Activated T-cell treated with anti-CD3 and anti-CD28 coated beads for 1 hour (primary cell): ENCODE measurements around the gene PTOV1.

ENCODE experiments used
- DNase-seq: peaks from one replicate; pipeline ENCODE4 v3.0.0-alpha.2; 2020; ENCODE audit warnings: low read depth

The PTOV1 gene

DNA sequence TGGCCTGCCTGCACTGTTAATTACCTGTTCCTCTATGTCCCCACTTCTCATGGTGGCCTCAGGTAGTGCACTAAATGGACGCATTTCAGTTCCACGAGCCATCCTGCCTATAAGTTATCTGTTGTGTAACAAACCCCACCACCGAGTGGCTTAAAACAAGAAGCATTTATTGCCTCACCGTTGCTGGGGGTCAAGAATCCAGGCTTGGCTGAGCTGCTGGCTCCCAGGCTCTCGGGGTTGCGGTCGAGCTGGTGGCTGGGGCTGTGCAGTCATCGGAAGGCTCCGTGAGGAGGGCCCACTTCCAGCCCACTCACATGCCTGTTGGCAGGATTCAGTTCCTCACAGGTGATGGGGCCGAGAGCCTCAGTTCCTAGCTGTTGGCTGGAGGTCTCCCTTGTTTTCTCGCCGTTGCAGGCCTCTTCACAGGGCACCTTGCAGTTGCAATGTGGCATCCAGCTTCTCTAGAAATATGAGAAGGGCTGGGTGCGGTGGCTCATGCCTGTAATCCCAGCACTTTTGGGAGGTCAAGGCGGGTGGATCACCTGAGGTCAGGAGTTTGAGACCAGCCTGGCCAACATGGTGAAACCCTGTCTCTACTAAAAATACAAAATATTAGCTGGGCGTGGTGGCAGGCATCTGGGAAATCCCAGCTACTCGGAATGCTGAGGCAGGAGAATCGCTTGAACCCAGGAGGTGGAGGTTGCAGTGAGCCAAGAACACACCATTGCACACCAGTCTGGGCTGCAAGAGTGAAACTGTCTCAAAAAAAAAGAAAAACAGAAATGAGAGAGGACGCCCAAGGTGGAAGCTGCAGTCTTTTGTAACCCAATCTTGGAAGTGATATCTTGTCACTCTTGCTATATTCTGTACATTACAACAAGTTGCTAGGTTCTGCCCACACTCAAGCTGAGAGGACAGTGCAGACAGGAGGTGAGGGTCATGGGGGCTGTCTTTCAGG lies 6.5 kb upstream of the PTOV1 start:
- DNase-seq: no peak

DNA sequence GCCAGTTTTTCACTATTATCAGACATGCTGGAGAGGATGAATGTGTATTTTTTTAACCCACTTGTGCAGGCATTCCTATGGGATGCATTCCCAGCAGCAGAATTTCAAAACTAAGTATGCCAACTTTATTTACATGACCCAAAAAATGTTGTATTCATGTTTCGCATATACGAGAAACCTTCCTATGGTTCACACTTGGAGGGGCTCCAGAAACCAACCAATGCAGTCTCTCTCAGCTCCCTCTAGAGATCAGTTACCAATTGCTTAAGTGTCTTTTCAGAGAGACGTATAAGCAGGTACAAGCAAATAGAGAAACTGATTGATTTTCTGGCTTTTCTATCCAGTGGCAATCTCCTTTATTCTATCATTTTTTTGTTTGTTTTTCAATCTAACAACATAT lies 5.5 kb upstream of the PTOV1 start:
- no peak for DNase-seq

DNA sequence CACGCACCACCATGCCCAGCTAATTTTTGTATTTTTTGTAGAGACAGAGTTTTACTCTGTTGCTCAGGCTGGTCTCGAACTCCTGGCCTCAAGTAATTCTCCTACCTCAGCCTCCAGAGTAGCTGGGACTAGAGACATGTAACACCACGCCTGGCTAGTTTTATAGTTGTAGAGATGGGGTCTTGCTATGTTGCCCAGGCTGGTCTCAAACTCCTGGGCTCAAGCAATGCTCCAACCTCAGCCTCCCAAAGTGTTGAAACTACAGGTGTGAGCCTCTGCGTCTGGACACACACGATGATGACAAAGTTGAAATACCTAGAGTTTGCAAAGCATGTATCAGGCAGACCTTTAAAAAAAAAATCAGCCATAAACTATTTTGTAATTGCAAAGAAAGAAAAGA lies 4.6 kb upstream of the PTOV1 start:
- DNase-seq: no peak

- DNase-seq: no peak
These were observed 2.9 kb upstream of the PTOV1 start for GRCh38 chr19:49847731-49848696.

DNA sequence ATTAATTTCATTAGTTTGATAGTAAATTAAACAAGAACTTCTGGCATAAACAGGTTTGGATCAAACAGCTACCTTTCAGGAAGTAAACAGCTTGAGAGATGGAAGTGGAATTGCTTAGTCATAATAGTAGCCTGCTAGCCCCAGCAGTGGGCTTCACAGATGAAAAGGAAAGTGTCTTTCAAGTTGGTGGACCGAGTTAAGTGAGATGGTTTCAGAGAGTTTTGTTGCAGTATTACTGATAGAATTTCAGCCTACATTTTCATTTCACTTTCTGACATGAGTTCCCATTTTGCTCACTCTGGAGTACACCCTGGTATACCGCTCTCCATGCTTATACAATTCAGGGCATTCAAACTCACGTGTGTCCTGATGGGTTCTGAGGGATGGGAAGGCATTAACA lies 2.0 kb upstream of the PTOV1 start:
- DNase-seq: no peak

- no peak for DNase-seq
These were observed 1.3 kb upstream of the PTOV1 start for GRCh38 chr19:49849433-49850220.

DNA sequence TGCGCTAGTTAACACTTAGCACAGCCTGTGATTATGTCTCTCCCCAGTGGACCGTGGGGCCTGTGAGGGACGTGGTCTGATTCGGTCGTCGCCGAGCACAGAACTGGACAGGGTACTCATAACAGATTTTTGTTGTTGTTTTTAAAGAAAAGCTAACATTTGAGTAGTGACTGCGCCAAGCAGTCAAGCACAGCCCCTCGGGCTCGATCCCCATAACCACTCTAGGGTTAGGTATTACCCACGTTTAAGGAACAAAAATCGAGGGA lies 805 bp upstream of the PTOV1 start:
- no peak for DNase-seq

DNA sequence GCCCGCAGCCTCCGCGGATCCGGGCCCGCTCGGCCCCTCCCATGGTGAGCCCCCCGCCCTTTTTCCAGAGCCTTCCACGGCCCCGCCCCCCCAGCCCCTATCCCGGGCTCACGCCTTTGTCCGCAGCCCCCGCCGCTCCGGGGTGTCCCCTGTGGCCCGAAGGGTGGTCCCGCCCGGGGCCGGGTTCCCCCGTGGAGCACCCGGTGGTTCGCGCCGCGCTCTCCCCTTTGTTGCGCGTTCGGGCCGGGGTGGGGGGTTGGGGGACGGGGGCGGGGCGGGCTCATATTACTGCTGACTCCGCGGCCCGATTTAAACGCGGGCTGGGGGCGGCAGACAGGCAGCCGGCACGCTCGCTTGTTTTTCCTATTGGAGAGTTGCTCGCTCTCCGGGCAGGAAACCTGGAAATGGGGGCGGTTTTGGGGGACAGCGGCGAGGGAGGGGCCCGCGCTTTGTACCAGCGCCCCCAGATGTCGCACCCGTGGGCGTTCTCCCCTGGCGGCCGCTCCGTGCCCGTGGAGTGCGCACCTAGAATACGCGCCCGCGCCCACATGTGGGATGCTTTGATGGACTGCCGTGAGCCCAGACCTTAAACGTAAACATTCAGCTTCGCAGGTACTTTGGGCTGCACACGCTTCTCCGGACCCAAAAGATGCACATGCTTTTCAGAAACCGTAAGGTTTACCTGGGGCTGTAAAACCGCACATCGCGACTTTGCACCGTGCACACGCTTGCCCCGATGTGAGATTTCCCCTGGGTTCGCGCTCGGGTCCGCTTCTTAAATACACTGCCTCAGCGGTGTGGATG lies 699 bp downstream of the PTOV1 start:
- peak; percentile 24 for DNase-seq

DNA sequence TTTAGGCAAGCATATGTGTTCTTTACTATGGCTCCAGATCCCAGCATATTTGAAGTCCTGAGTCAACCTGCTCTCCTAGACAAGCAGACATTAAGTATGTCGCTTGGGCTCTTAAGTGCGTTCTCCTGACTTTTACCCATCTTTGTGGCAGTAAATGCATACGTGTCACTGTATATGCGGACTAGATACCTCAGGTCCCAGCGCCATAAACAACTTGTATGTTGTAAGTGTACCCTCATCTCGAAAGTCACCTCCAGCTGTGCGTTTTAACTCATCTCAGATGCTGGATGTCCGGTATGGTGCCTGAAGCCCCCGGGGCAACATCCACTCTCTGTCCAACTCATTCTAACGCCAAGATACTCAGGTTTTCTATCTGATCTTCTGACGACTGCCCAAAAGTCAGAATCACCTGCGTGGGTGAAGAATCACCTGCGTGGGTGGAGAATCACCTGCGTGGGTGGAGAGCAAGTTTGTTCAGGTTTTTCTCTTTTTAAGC lies 1.7 kb downstream of the PTOV1 start:
- no peak for DNase-seq

DNA sequence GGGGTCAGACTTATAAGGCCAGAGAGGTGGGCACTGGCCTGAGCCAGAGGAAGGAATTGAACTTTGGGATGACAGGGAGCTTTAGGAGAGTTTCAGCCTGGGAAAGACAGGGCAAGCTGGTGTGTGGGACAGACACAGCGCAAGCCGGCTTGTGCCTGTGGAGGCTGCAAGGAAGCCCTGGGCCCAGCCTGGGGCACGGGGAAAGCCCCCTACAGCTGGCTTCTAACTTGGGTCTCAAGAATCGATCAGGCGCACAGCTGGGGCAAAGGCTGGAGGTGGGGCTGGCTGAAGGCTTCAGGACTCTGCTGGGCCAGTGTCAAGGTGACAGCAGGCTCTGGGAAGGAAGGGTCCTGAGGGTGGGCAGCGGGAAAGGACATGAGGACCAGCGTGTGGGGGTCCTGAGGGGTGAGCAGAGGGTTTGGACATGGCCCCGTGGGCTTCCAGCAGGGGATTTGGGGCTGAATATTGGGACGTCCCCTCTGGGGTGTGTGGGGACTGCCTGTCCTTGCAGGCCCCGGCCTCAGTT lies 3.0 kb downstream of the PTOV1 start:
- no peak for DNase-seq

DNA sequence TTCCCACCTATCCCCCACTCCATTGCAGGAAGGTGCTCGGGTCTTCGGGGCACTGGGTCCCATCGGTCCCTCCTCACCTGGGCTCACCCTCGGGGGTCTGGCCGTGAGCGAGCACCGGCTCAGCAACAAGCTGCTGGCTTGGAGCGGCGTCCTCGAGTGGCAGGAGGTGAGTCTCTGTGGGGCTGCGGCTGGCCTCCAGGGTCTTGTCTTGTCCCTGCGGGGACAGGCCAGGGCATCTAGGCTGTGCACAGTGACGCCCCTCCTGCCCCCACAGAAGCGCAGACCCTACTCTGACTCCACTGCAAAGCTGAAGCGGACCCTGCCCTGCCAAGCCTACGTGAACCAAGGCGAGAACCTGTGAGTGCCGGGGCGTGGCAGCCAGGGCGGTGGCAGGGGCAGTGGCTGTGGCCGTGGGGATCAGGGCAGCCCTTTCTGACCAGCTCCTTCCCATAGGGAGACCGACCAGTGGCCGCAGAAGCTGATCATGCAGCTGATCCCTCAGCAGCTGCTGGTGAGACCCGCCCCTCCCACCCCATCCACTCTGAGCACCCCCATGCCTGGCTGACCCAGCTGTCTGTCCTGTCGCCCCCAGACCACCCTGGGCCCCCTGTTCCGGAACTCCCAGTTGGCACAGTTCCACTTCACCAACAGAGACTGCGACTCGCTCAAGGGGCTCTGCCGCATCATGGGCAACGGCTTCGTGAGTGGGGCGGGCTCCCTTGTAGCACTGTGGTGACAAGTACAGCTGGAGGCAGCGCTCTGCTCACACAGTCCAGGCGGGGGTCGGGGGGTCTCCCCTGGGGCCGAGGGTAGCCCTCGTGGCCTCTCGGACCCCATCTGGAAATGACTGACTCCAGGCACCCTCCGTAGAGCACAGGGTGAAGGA lies 3.7 kb downstream of the PTOV1 start:
- DNase-seq: no peak

GRCh38 chr19:49855277-49855675 lies 4.3 kb downstream of the PTOV1 start:
- DNase-seq: no peak

GRCh38 chr19:49855676-49856573 lies 5.0 kb downstream of the PTOV1 start:
- DNase-seq: no peak

- no peak for DNase-seq
These were observed 5.6 kb downstream of the PTOV1 start for GRCh38 chr19:49856574-49857021.

DNA sequence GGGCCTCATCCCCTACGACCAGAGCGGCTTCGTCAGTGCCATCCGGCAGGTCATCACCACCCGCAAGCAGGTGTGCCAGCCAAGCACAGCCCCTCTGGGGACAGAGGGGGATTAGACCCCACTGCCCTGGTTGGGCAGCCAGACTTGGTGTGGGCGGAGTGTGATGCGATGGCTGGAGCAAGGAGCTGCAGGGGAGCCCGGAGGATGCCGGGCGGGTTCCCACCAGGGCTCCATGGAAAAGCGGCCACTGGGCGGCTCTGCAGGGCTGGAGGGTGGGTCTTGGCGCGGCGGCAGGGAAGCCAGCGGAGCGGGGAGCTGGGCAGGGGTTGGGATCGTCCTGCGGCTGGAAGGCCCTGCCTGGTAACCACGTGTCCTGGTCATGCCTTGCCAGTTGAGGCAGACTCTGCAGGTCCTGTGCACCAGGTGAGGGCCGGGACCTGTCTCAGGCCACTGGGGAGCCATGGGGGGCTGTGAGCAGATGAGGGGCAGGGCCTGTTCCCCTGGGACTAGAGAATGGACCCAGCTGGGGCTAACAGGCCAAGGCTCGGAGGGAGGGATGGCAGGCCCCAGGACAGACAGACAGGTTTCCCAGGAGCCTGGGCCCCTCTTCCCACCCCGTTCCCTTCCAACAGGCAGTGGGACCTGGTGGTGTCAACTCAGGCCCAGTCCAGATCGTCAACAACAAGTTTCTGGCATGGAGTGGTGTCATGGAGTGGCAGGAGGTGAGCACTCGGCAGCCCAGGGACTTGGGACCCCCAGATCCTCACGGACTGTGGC lies 6.3 kb downstream of the PTOV1 start:
- no peak for DNase-seq

DNA sequence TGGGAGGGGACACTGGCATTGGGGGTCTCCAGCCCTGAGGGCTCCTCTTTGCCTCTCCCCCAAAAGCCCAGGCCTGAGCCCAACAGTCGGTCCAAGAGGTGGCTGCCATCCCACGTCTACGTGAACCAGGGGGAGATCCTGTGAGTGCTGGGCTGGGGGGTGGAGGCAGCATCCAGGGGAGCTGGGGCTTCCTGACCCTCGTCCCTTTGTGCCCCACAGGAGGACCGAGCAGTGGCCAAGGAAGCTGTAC lies 6.8 kb downstream of the PTOV1 start:
- DNase-seq: no peak

- no peak for DNase-seq
These were observed 7.4 kb downstream of the PTOV1 start for GRCh38 chr19:49858088-49858985.
